NCI-H226 (cell line): ENCODE results near the gene ATP2B2.

Experiments used
- DNase-seq: peaks from one replicate; pipeline ENCODE4 v3.0.0-alpha.2; 2015

Gene ATP2B2

GRCh38 chr3:10492364-10493201, 12.8 kb downstream of the ATP2B2 start:
- DNase-seq: no peak

GRCh38 chr3:10489746-10490483, 15.5 kb downstream of the ATP2B2 start:
- no peak for DNase-seq

- DNase-seq: no peak
Observed at GRCh38 chr3:10487988-10488633, 17.3 kb downstream of the ATP2B2 start.

- no peak for DNase-seq
Observed at GRCh38 chr3:10485806-10486205, 19.6 kb downstream of the ATP2B2 start.

- DNase-seq: no peak
Observed at GRCh38 chr3:10485380-10485779, 20.0 kb downstream of the ATP2B2 start.

- DNase-seq: no peak
Observed at GRCh38 chr3:10484709-10485108, 20.7 kb downstream of the ATP2B2 start.

GRCh38 chr3:10483686-10484345, 21.6 kb downstream of the ATP2B2 start:
- DNase-seq: no peak

- no peak for DNase-seq
Observed at GRCh38 chr3:10483364-10483675, 22.1 kb downstream of the ATP2B2 start.

GRCh38 chr3:10482631-10483363, 22.6 kb downstream of the ATP2B2 start:
- no peak for DNase-seq

GRCh38 chr3:10480871-10481378, 24.5 kb downstream of the ATP2B2 start:
- no peak for DNase-seq

GRCh38 chr3:10479311-10479710, 26.1 kb downstream of the ATP2B2 start:
- no peak for DNase-seq

- no peak for DNase-seq
Observed at GRCh38 chr3:10475983-10476382, 29.4 kb downstream of the ATP2B2 start.

GRCh38 chr3:10474847-10475246, 30.5 kb downstream of the ATP2B2 start:
- no peak for DNase-seq

GRCh38 chr3:10474275-10474646, 31.1 kb downstream of the ATP2B2 start:
- no peak for DNase-seq

GRCh38 chr3:10473581-10474274, 31.7 kb downstream of the ATP2B2 start:
- DNase-seq: no peak

GRCh38 chr3:10472877-10473440, 32.4 kb downstream of the ATP2B2 start:
- no peak for DNase-seq

- DNase-seq: no peak
Observed at GRCh38 chr3:10471054-10471688, 34.2 kb downstream of the ATP2B2 start.

GRCh38 chr3:10470120-10471053, 35.0 kb downstream of the ATP2B2 start:
- DNase-seq: no peak

GRCh38 chr3:10469441-10470119, 35.8 kb downstream of the ATP2B2 start:
- DNase-seq: no peak
